GM21447 (cell line): ENCODE results near the gene CYSTM1.
"Not testable (repeated sequence)": the region's sequence is repeated elsewhere in the genome, so short reads cannot be mapped to it uniquely, and the experiment has no call there.

Source experiments
- ATAC-seq: cut with Tn5 transposase; IDR thresholded peaks from one replicate; pipeline ENCODE4 v1.9.1; 2021; ENCODE audit not compliant: unreplicated experiment

Gene CYSTM1

GRCh38 chr5:140148508-140148907, 26.5 kb upstream of the CYSTM1 start:
- ATAC-seq, result no peak

GRCh38 chr5:140150201-140150600, 24.8 kb upstream of the CYSTM1 start:
- no peak for ATAC-seq

GRCh38 chr5:140151144-140152021, 23.6 kb upstream of the CYSTM1 start:
- ATAC-seq, result no peak

GRCh38 chr5:140152022-140152999, 22.7 kb upstream of the CYSTM1 start:
- ATAC-seq, result no peak

GRCh38 chr5:140153255-140153654, 21.7 kb upstream of the CYSTM1 start:
- ATAC-seq, result no peak

GRCh38 chr5:140153905-140154304, 21.1 kb upstream of the CYSTM1 start:
- no peak for ATAC-seq

- not testable (repeated sequence) for ATAC-seq
Observed at GRCh38 chr5:140154710-140155381, 20.1 kb upstream of the CYSTM1 start.

- peak; percentile 99 for ATAC-seq
Observed at GRCh38 chr5:140157032-140157781, 17.8 kb upstream of the CYSTM1 start.

GRCh38 chr5:140159014-140159927, 15.7 kb upstream of the CYSTM1 start:
- ATAC-seq, result no peak

- ATAC-seq, result no peak
Observed at GRCh38 chr5:140162275-140162674, 12.7 kb upstream of the CYSTM1 start.

GRCh38 chr5:140162781-140163180, 12.2 kb upstream of the CYSTM1 start:
- ATAC-seq, result no peak

GRCh38 chr5:140165101-140165922, 9.7 kb upstream of the CYSTM1 start:
- no peak for ATAC-seq

GRCh38 chr5:140165923-140166270, 9.1 kb upstream of the CYSTM1 start:
- ATAC-seq, result no peak

GRCh38 chr5:140166911-140167310, 8.1 kb upstream of the CYSTM1 start:
- ATAC-seq, result no peak

- ATAC-seq, result no peak
Observed at GRCh38 chr5:140168371-140168770, 6.6 kb upstream of the CYSTM1 start.

GRCh38 chr5:140169410-140169809, 5.6 kb upstream of the CYSTM1 start:
- ATAC-seq, result no peak

- no peak for ATAC-seq
Observed at GRCh38 chr5:140172483-140172882, 2.5 kb upstream of the CYSTM1 start.

GRCh38 chr5:140174014-140174413, 974 bp upstream of the CYSTM1 start:
- no peak for ATAC-seq
